GM12872 (cell line): ENCODE results near the gene BRD9.
A peak's percentile ranks its signal among the peaks of the same experiment; 100 is the strongest.

Experiments used
- TF ChIP-seq, protein P1 (sequence below): IDR thresholded peaks from 3 replicates; pipeline ENCODE4 v1.5.1; 2011; ENCODE audit warnings: low read depth, mild to moderate bottlenecking, low read length, moderate library complexity; ENCODE audit not compliant: insufficient read depth

Gene BRD9

DNA sequence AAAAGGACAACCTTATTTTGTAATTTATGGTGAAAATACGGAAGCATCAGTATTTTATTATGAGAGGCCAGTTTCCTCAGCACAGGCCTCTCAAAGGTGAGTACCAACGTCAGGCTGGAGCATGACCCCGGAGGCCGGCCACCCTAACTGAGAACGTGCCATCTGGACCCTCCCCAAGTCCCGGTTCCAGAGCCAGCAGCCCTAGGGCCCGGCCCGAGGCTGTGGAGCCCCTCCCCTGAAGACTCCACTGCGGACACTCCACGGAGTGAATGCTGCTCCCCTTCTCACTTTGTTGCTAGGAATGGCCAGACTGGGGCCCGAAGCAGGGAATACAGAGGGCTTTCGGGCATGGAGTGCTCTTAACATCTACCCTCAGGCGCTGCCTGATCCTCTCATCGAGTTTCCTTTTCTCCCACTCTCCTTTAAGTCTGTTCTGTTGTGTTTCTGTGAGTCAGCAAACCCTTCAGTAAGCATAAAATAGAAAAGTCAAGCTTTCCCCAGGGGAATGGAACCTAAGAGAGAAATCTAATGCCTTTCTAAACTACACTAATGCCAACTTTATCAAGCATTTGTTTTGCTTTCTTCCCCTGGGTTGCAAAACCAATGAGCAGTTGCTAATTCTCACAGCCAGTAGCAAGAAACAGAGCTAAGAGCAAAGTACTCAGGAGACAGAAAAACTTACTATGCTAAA is 4.5 kb downstream of the BRD9 start:
- TF ChIP-seq, protein P1, sequence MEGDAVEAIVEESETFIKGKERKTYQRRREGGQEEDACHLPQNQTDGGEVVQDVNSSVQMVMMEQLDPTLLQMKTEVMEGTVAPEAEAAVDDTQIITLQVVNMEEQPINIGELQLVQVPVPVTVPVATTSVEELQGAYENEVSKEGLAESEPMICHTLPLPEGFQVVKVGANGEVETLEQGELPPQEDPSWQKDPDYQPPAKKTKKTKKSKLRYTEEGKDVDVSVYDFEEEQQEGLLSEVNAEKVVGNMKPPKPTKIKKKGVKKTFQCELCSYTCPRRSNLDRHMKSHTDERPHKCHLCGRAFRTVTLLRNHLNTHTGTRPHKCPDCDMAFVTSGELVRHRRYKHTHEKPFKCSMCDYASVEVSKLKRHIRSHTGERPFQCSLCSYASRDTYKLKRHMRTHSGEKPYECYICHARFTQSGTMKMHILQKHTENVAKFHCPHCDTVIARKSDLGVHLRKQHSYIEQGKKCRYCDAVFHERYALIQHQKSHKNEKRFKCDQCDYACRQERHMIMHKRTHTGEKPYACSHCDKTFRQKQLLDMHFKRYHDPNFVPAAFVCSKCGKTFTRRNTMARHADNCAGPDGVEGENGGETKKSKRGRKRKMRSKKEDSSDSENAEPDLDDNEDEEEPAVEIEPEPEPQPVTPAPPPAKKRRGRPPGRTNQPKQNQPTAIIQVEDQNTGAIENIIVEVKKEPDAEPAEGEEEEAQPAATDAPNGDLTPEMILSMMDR: no peak

DNA sequence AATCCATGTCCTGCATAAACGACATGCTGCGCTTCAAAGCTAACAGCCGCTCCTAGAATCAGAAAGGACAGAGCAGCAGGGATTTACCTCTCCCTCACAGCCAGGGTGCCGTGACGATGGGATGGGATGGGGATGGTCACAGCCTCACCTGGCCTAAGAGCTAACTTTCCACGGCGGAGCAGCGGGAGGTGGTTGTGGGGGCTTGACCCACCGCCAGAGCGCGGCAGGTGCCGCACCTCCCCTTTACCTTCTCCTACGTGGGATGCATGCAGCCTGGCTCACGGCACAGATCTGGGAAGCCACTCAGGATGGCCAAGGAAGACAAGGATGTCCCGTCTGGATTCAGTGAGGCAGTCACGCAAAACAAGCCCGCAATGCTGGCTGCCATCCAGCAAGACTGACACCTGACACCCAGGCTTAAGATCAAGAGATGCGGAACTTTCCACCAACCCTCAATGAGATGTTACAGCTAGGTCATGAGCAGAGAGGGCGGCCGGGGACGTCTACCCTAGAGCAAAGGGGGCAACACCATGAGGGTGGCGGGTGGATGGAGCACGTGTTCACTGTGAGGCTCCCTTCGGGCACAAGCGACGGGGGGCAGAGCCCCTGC is 5.8 kb downstream of the BRD9 start:
- TF ChIP-seq, protein P1: no peak

DNA sequence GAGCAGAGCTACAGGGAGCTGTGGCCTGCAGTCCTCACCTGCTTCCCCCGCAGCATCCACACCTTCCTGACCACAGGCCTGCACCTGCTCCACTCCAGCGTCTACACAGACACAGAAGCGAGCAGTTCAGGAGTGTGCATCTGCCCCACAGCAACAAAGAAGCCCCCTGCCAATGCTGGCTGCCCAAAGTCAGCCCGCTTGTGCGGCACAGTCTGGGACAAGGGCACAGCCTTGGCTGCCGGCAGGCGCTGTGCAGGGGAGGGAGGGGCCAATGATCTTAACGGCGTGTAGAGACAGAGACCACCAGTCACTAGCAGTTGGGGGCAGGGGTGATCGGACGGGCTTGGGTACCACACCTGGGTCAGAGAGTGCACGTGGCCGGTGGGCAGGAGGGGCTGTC is 6.6 kb downstream of the BRD9 start:
- TF ChIP-seq, protein P1: no peak

DNA sequence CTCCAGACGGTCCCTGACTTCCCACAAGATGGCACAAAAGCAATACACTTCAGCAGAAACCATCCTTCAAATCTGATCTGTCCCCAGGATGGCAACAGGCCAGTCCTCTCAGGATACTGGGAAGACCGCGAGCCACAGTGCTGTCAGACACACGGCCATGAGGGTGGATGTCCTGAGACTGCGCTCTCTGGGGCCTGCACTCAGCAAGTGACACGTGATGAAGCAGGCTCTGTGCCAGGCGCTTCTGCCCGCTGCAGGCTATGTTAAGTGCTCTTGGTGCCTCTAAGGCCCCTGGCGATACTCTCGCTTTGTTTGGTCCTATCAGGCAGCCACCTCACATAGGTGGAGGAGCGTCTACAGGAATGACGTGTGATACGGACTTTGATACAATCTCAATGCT is 7.1 kb downstream of the BRD9 start:
- TF ChIP-seq, protein P1: no peak

DNA sequence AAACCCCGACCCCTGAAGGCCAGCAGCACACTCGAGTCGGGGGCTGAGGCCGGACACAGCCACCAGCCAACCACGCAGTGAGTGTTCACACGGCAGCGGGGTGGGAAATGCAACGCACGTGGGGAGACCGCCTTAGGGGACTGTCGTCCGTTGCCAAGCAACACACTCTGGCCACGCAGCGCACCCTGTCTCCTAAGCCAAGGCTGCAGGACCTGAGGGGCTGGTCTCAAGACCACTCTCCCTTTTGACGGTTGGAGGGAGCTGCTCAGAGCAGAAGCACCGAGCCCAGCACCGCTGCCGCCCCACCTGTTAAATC is 7.5 kb downstream of the BRD9 start:
- TF ChIP-seq, protein P1: no peak

DNA sequence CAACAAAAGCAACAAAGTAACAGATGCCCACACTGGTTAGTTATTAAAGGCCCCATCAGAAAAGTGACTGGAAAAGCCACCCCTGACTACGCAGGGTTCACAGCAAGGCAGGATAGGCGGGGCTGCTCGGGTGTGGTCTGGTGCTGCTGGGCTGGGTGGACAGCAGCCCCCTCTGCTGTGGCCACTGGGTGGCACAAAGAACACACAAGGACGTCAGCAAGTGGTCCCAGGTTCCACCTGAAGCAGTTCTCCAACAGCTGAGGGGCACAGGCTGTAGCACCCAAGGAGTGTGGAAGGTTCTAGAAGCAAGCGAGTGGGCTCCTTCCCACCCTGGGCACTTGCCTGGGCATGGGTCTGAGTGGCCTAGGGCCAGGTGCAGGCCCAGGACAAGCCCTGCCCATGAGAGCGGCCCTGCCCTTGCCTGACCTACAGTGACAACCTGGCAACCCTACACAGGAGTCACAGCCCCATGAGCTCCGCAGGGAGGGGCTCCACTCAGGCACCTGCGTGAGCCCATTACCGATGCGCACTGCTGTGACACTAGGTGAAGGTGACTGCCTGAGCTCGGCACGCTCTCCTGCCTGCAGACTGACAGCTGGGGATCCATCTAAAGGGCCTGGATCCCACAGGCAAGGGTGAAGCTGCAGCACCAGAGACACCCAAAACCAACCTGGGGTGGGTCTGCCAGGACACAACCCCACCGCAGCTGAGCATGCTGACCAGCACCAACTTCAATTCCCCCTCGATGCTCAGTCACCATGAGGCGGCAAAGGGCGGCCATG is 8.1 kb downstream of the BRD9 start:
- TF ChIP-seq, protein P1: no peak

DNA sequence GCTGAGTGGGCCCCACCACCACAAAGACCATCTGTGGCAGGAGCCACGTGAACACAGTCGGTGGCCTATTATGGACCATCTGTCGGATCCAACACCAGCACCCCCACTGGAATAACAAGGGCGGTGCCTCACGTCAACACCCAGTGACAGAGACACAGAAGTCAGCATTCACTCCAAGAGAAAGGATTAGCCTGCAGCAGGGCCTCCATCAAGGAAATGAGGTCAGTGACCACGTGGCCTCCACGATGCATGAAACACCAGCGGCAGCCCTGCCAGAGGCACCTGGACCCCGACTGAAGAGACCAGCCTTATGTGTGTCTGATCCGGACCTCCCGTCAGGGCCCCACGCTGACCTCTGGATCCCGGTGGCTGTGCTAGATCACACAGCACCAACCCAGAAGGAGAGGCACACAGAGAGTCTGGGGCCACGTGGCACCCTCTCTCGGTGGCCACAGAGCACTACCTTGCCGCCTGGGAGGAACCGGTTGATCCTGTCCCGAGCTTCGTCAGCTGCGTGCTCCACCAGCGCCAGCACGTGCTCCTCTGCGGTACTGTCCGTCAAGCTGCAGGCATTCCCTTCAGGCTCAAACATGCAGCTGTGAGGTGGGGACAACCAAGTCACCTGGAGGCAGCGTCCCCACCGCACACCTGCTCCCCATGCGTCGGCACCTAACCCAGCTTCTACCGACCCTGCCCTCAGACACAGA is 9.0 kb downstream of the BRD9 start:
- TF ChIP-seq, protein P1: 0 out of 3 replicates have a peak, but pooled peaks have one; percentile 3
